ENCODE measurements around the gene DCUN1D2. TPM values are rescaled to one million over a fixed set of nuclear protein-coding genes. Genes with fewer than 3 reads are reported as not detected.

Gene DCUN1D2
- total and polyA plus RNA-seq, 10 of the 15 experiments (the other 5 are each of a cell fraction or from before 2014, with no cell fraction given), result 2.5 to 23.6 (median 9.3) TPM

- CTCF ChIA-PET, result interaction anchor here (0.6 to 3.8 kb wide), 2 partner anchors 10 to 106 kb away, joined by 3 to 20 read pairs; no protein-coding TSS in a partner anchor
Measured at GRCh38 chr13:113456116-113456702, 34.3 kb downstream of the DCUN1D2 start.

GRCh38 chr13:113455384-113455783, 35.1 kb downstream of the DCUN1D2 start:
- H3K9me3 ChIP-seq (replicated peaks; ENCODE audit: control insufficient read depth, insufficient read depth, low read length), result no peaks in the 10 kb centered on the region
- H3K27ac ChIP-seq (ENCODE audit: control insufficient read depth, insufficient read depth), result no peak overlapping the region
- H3K9ac ChIP-seq (ENCODE audit: control insufficient read depth, insufficient read depth, low read length), result no peak overlapping the region
- H3K4me2 ChIP-seq (ENCODE audit: control insufficient read depth, insufficient read depth), result no peak overlapping the region
- no peak overlapping the region for H2AFZ ChIP-seq (ENCODE audit: control insufficient read depth, low read depth, low read length)
- TF ChIP-seq MXI1 (IDR thresholded peaks at IDR 0.05; ENCODE audit: low read depth, low read length) (no peak), SIN3A (IDR thresholded peaks at IDR 0.05; ENCODE audit: low read depth, low read length) (no peak), BCL11A (IDR thresholded peaks at IDR 0.05; ENCODE audit: low read depth, low read length) (no peak), CREM (IDR thresholded peaks at IDR 0.05; ENCODE audit: low read depth) (no peak), IRF4 (IDR thresholded peaks at IDR 0.05; ENCODE audit: low read depth, low read length) (no peak), ZBED1 (IDR thresholded peaks at IDR 0.05; ENCODE audit: borderline replicate concordance) (no peak), ZNF622 (IDR thresholded peaks at IDR 0.05) (no peak), TAF1 (IDR thresholded peaks at IDR 0.05; ENCODE audit: borderline replicate concordance, low read depth, low read length) (no peak), HCFC1 (IDR thresholded peaks at IDR 0.05; ENCODE audit: low read length) (no peak), ZSCAN29 (IDR thresholded peaks at IDR 0.05) (no peak), E4F1 (IDR thresholded peaks at IDR 0.05; ENCODE audit: borderline replicate concordance, partially characterized antibody) (no peak), MAX (IDR thresholded peaks at IDR 0.05; ENCODE audit: low read depth, low read length) (no peak), ZNF207 (IDR thresholded peaks at IDR 0.05; ENCODE audit: borderline replicate concordance) (no peak)
- H3K4me3 ChIP-seq, result no peak overlapping the region
- in situ Hi-C loops (cut with MboI) (no loop called here), intact Hi-C loops (cut with micrococcal nuclease; ENCODE audit: unreplicated experiment) (no loop called here)
- no peaks in the 10 kb centered on the region for H4K20me1 ChIP-seq (ENCODE audit: control insufficient read depth, insufficient read depth)
- ATAC-seq (no peak), FAIRE-seq (no peak), DNase-seq (ENCODE audit: low read depth, low spot score) (no peak)
- no peaks in the 10 kb centered on the region for H3K4me1 ChIP-seq (ENCODE audit: control insufficient read depth, insufficient read depth, low read length)
- no peaks in the 10 kb centered on the region for H3K27me3 ChIP-seq (replicated peaks in 1 of 2; ENCODE audit: control insufficient read depth in 2 of 2, insufficient read depth in 2 of 2, low read length in 1 of 2)
- 97% methylated on average over 18 of the region's 18 CpGs for WGBS (ENCODE audit: insufficient coverage, insufficient replicate concordance, low lambda C conversion rate, missing lambda C conversion rate)
- BruUV-seq (replicated peaks), result no TSS peak
- H3K36me3 ChIP-seq (ENCODE audit: control insufficient read depth in 2 of 2, insufficient read depth in 2 of 2, low read length in 1 of 2), result peaks cover 13 to 14% of the 10 kb centered on the region in 2 experiments; a peak in 3 of 4 replicates
- ChIA-PET POLR2A (no interaction called here), RAD21 (ENCODE audit: unreplicated experiment) (no interaction called here), SMC1A (ENCODE audit: uncharacterized antibody, unreplicated experiment) (no interaction called here), CTCF (no interaction called here)
- no peaks in the 10 kb centered on the region for H3K79me2 ChIP-seq (ENCODE audit: control insufficient read depth, insufficient read depth, low read length)

More at GRCh38 chr13:113456116-113456702, 34.3 kb downstream of the DCUN1D2 start:
- in situ Hi-C loops (cut with MboI), result no loop called here
- Histone ChIP-seq H3K9me3 (replicated peaks; ENCODE audit: control insufficient read depth, insufficient read depth, low read length) (no peaks in the 10 kb centered on the region), H3K4me2 (ENCODE audit: control insufficient read depth, insufficient read depth) (no peak overlapping the region), H3K4me1 (ENCODE audit: control insufficient read depth, insufficient read depth, low read length) (no peaks in the 10 kb centered on the region), H2AFZ (ENCODE audit: control insufficient read depth, low read depth, low read length) (no peak overlapping the region), H4K20me1 (ENCODE audit: control insufficient read depth, insufficient read depth) (no peaks in the 10 kb centered on the region), H3K9ac (ENCODE audit: control insufficient read depth, insufficient read depth, low read length) (no peak overlapping the region), H3K27me3 (replicated peaks in 1 of 2; ENCODE audit: control insufficient read depth in 2 of 2, insufficient read depth in 2 of 2, low read length in 1 of 2) (no peaks in the 10 kb centered on the region), H3K4me3 (no peak overlapping the region), H3K36me3 (ENCODE audit: control insufficient read depth in 2 of 2, insufficient read depth in 2 of 2, low read length in 1 of 2) (peaks cover 13 to 14% of the 10 kb centered on the region in 2 experiments; a peak in 3 of 4 replicates), H3K79me2 (ENCODE audit: control insufficient read depth, insufficient read depth, low read length) (no peaks in the 10 kb centered on the region), H3K27ac (ENCODE audit: control insufficient read depth, insufficient read depth) (no peak overlapping the region)
- TF ChIP-seq EZH2 (IDR thresholded peaks at IDR 0.05; ENCODE audit: borderline replicate concordance, control insufficient read depth, low read depth, low read length) (no peak), POLR2A (IDR thresholded peaks at IDR 0.05; ENCODE audit: low read depth, low read length) (peak; percentile 52; the same call in 1 of the 2 replicates)
- ChIA-PET RAD21 (ENCODE audit: unreplicated experiment) (no interaction called here), SMC1A (ENCODE audit: uncharacterized antibody, unreplicated experiment) (no interaction called here), POLR2A (no interaction called here)
- BruUV-seq (replicated peaks), result no TSS peak
- ATAC-seq (no peak), DNase-seq (ENCODE audit: low read depth, low spot score) (no peak), FAIRE-seq (no peak)
- intact Hi-C loops (cut with micrococcal nuclease; ENCODE audit: unreplicated experiment), result no loop called here
- 97% methylated on average over 16 of the region's 16 CpGs for WGBS (ENCODE audit: insufficient coverage, insufficient replicate concordance, low lambda C conversion rate, missing lambda C conversion rate)
